Fibroblast of lung (primary cell): ENCODE measurements around the gene OTOG. TPM values are rescaled to one million over a fixed set of nuclear protein-coding genes. Genes with fewer than 3 reads are reported as not detected.

Experiments used
- DNase-seq, 2 donors: peaks; one replicate each; pipeline versions ENCODE4 v3.0.0 to v3.0.0-alpha.2; 2010; ENCODE audit warnings: low read depth in 2 of 2
- H2AFZ ChIP-seq: 2 replicates; pipeline ENCODE4 v1.5.1; 2012; ENCODE audit warnings: low read length, control low read depth, inconsistent platforms
- H3K27ac ChIP-seq: 2 replicates; pipeline ENCODE4 v1.5.1; 2011; ENCODE audit warnings: low read length, control low read depth; ENCODE audit not compliant: insufficient read depth
- H3K27me3 ChIP-seq: 2 replicates; pipeline ENCODE4 v1.5.1; 2011; ENCODE audit warnings: mild to moderate bottlenecking, low read length; ENCODE audit not compliant: control insufficient read depth, insufficient read depth
- H3K36me3 ChIP-seq: 2 replicates; pipeline ENCODE4 v1.5.1; 2011; ENCODE audit warnings: low read length; ENCODE audit not compliant: control insufficient read depth, insufficient read depth
- H3K4me1 ChIP-seq: 2 replicates; pipeline ENCODE4 v1.5.1; 2011; ENCODE audit warnings: low read length; ENCODE audit not compliant: control insufficient read depth, insufficient read depth; ENCODE audit errors: extremely low read depth
- H3K4me2 ChIP-seq: 2 replicates; pipeline ENCODE4 v1.5.1; 2011; ENCODE audit warnings: low read length, control low read depth; ENCODE audit not compliant: insufficient read depth; ENCODE audit errors: extremely low read depth
- H3K4me3 ChIP-seq, 4 experiments: fragments of 200-600 bp in 1 of 4; sonication (generic) in 1 of 4; replicated peaks in 1 of 4; 2 replicates each; pipeline ENCODE4 v1.5.1; 2011 to 2016; ENCODE audit warnings: low read length in 4 of 4, low read depth in 3 of 4, mild to moderate bottlenecking in 3 of 4, control low read depth in 2 of 4, inconsistent platforms in 1 of 4, mixed read lengths in 1 of 4; ENCODE audit not compliant: insufficient read depth in 1 of 4; ENCODE audit errors: control extremely low read depth in 1 of 4
- H3K79me2 ChIP-seq: 2 replicates; pipeline ENCODE4 v1.5.1; 2012; ENCODE audit warnings: mild to moderate bottlenecking, low read length, inconsistent platforms; ENCODE audit not compliant: control insufficient read depth, insufficient read depth
- H3K9ac ChIP-seq: 2 replicates; pipeline ENCODE4 v1.5.1; 2011; ENCODE audit warnings: mild to moderate bottlenecking, low read length, control low read depth; ENCODE audit not compliant: insufficient read depth
- H3K9me3 ChIP-seq: 2 replicates; pipeline ENCODE4 v1.5.1; 2012; ENCODE audit warnings: low read depth, low read length; ENCODE audit not compliant: control insufficient read depth, insufficient read depth
- H4K20me1 ChIP-seq: 2 replicates; pipeline ENCODE4 v1.5.1; 2011; ENCODE audit warnings: low read length; ENCODE audit not compliant: control insufficient read depth, insufficient read depth; ENCODE audit errors: extremely low read depth
- CTCF ChIP-seq, 2 donors: IDR thresholded peaks in 1 of 2; conservative IDR thresholded peaks in 1 of 2; 1 replicate in 1 of 2; 2 replicates in 1 of 2; pipeline ENCODE4 v1.5.1; 2011 to 2012; ENCODE audit warnings: low read length in 2 of 2, control low read depth in 1 of 2, inconsistent platforms in 1 of 2, low read depth in 1 of 2, mild to moderate bottlenecking in 1 of 2
- EZH2 ChIP-seq: IDR thresholded peaks from 2 replicates; pipeline ENCODE4 v1.5.1; 2012; ENCODE audit warnings: low read length, control low read depth, mild to moderate bottlenecking; ENCODE audit errors: missing control alignments
- polyA plus RNA-seq, 2 donors: library from polyadenylated mRNA; depleted of rRNA in 1 of 2; stranded (reverse) in 1 of 2; unstranded in 1 of 2; fragments of >200 nt; gene quantifications; 2 replicates each; pipeline ENCODE4 v1.2.1, GENCODE V29; 2011 to 2012; ENCODE audit warnings: missing spikeins in 1 of 2
- total RNA-seq: library from RNA; depleted of rRNA; stranded (reverse); fragments of >200 nt; gene quantifications from 2 replicates; pipeline ENCODE4 v1.2.1, GENCODE V29; 2014

Gene OTOG
- total and polyA plus RNA-seq, 2 donors (not counting 1 experiment from before 2014, with no cell fraction given): not detected

GRCh38 chr11:17546240-17546639 is 819 bp upstream of the OTOG start:
- DNase-seq: no peak
- H3K4me3 ChIP-seq: no peak overlapping the region
- no peaks in the 10 kb centered on the region for H3K36me3 ChIP-seq
- no peak overlapping the region for H3K4me2 ChIP-seq
- H3K27ac ChIP-seq: no peak overlapping the region
- no peak overlapping the region for H3K9ac ChIP-seq
- H3K9me3 ChIP-seq: no peaks in the 10 kb centered on the region
- H2AFZ ChIP-seq: no peak overlapping the region
- TF ChIP-seq EZH2 (no peak), CTCF (conservative IDR thresholded peaks at IDR 0.05 in 1 of 2, IDR thresholded peaks at IDR 0.05 in 1 of 2; ENCODE audit: low read depth in 1 of 2, low read length in 2 of 2) (no peak)
- H3K79me2 ChIP-seq: no peaks in the 10 kb centered on the region
- no peaks in the 10 kb centered on the region for H4K20me1 ChIP-seq
- H3K27me3 ChIP-seq: no peaks in the 10 kb centered on the region
- no peaks in the 10 kb centered on the region for H3K4me1 ChIP-seq

GRCh38 chr11:17547932-17548331 is 873 bp downstream of the OTOG start:
- no peak overlapping the region for H3K27ac ChIP-seq
- no peaks in the 10 kb centered on the region for H4K20me1 ChIP-seq
- TF ChIP-seq CTCF (conservative IDR thresholded peaks at IDR 0.05 in 1 of 2, IDR thresholded peaks at IDR 0.05 in 1 of 2; ENCODE audit: low read depth in 1 of 2, low read length in 2 of 2): no peak
- no peak for TF ChIP-seq EZH2
- no peak overlapping the region for H3K9ac ChIP-seq
- H3K4me2 ChIP-seq: no peak overlapping the region
- H3K4me3 ChIP-seq: no peak overlapping the region
- DNase-seq: no peak
- H3K79me2 ChIP-seq: no peaks in the 10 kb centered on the region
- H3K36me3 ChIP-seq: no peaks in the 10 kb centered on the region
- H3K4me1 ChIP-seq: no peaks in the 10 kb centered on the region
- H2AFZ ChIP-seq: no peak overlapping the region
- H3K27me3 ChIP-seq: no peaks in the 10 kb centered on the region
- no peaks in the 10 kb centered on the region for H3K9me3 ChIP-seq

GRCh38 chr11:17548444-17548843 is 1.4 kb downstream of the OTOG start:
- H3K4me2 ChIP-seq: no peak overlapping the region
- H3K4me1 ChIP-seq: no peaks in the 10 kb centered on the region
- H2AFZ ChIP-seq: no peak overlapping the region
- TF ChIP-seq CTCF (conservative IDR thresholded peaks at IDR 0.05 in 1 of 2, IDR thresholded peaks at IDR 0.05 in 1 of 2; ENCODE audit: low read depth in 1 of 2, low read length in 2 of 2): no peak
- no peak for TF ChIP-seq EZH2
- H4K20me1 ChIP-seq: no peaks in the 10 kb centered on the region
- no peaks in the 10 kb centered on the region for H3K79me2 ChIP-seq
- H3K36me3 ChIP-seq: no peaks in the 10 kb centered on the region
- no peak overlapping the region for H3K4me3 ChIP-seq
- no peaks in the 10 kb centered on the region for H3K27me3 ChIP-seq
- no peak for DNase-seq
- H3K9me3 ChIP-seq: no peaks in the 10 kb centered on the region
- H3K9ac ChIP-seq: no peak overlapping the region
- no peak overlapping the region for H3K27ac ChIP-seq
